GM12801 (cell line): ENCODE data around the gene BLTP1.

Experiments
- TF ChIP-seq, protein P1 (sequence below): IDR thresholded peaks from one replicate; pipeline ENCODE4 v1.5.1; 2011; ENCODE audit warnings: control low read depth; ENCODE audit not compliant: insufficient read length; ENCODE audit errors: extremely low read depth

The BLTP1 gene

DNA sequence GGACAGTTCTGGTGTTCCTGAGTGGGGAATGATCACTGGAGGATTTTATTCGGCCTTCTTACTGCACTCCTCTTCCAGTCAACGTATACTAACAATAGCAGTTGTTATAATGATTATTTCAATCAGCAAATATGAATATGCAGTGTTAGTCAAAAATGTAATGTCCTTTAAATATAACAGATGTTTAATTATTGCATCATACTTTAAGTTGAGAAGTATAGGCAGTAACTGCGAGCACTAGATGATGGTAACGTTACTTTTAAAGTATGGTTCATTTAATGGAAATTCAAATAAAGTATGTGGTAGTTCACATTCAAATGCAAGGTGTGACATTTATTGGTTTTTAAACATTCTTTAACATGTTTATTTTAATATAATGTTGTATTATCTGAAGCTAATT is 5.5 kb upstream of the BLTP1 start:
- TF ChIP-seq, protein P1, sequence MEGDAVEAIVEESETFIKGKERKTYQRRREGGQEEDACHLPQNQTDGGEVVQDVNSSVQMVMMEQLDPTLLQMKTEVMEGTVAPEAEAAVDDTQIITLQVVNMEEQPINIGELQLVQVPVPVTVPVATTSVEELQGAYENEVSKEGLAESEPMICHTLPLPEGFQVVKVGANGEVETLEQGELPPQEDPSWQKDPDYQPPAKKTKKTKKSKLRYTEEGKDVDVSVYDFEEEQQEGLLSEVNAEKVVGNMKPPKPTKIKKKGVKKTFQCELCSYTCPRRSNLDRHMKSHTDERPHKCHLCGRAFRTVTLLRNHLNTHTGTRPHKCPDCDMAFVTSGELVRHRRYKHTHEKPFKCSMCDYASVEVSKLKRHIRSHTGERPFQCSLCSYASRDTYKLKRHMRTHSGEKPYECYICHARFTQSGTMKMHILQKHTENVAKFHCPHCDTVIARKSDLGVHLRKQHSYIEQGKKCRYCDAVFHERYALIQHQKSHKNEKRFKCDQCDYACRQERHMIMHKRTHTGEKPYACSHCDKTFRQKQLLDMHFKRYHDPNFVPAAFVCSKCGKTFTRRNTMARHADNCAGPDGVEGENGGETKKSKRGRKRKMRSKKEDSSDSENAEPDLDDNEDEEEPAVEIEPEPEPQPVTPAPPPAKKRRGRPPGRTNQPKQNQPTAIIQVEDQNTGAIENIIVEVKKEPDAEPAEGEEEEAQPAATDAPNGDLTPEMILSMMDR: no peak

DNA sequence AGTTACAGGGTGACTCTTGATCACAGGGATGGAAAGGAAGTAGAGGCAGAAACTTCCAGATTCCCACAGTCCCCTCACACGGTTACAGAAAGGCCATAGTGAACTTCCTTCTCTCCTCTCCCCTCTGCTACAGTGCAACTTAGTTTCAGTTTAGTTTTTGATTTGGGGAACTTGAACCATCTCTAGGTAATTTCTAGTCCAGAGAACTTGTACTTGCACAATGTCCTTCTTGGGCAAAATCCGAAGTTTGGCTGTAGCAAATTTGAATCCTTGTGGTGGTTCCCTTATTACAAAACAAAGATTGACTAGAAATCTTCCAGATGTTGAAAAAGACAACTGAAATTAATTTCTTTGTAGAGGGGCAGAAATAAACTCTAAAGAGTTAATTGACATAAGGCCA is 1.2 kb upstream of the BLTP1 start:
- TF ChIP-seq, protein P1: no peak

DNA sequence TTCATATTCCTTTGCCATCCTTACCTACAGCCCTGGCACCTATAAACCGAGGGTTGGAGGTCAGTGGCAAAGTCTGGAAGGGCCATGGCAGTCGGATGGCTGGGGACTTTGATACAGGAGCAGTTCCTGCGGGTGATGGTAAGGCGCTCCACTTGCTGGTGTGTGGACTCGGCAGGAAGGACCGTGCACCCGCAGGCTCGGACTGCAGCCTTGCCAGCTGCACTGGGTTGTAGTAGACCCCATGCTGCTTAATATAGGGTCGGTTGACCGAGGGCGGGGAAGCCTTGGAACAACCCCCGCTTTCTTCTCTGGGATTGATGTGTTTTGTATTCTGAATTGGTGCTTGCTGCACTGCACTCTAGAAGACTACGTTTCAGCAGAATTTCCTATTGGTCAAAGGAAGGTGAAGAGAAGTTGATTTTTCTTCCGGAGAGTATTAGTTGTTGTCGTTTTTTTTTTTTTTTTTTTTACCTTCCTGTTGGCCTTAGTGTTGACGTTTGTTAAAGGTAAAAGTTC is 638 bp downstream of the BLTP1 start:
- TF ChIP-seq, protein P1: no peak

DNA sequence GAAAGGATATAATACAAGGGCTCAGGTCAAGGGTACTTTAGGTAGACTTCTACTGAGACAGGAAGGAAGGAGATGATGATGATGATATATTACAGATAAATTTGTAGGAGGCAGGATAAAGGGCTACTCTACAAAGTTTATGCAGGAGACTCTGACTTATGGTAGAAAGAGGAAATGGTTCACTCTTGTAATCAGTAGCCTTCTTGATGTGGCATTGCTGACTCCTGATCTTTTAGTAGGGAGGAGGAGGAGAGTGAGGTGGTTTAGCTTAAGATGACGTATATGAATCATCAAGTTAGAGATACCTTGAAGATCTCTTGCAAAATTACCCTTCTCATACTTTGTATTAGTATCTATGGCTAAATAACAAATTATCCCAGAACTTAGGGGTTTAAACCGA is 4.7 kb downstream of the BLTP1 start:
- TF ChIP-seq, protein P1: no peak

DNA sequence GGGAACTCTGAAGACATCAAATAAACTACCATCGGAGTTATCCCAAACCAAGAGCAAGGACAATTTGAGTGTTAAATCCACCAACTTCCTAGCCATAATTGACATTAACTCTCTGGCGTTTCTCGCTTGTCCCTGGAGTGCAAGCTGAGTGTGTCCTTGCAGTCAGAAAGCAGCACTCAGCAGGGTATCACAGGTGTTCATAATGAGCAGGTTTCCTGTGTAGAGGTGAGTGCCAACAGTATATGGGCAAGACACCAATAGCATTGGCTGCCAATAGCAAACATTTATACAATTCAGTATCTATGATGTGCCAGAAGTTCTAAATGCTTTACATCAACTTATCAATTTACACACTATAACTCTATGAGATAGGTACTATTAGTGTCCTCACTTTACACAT is 11.2 kb downstream of the BLTP1 start:
- TF ChIP-seq, protein P1: no peak

DNA sequence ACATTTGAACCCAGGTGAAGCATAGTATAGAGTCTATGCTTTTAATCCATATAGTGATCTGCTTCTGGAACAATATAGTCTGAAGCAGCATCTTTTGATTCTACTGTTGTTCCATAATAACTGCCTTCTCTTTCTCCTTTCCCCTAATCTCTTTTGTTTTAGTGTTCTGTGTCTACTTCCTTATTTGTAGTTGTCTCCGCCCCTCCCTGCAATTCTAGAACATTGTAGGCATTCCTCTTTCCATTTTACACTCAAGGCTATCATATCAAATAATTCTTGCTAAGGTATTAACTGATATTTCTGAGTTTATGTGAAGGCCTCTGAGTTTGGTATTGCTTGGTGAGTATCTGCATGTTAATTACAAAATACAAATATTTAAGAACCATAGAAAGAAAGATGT is 11.6 kb downstream of the BLTP1 start:
- TF ChIP-seq, protein P1: no peak

DNA sequence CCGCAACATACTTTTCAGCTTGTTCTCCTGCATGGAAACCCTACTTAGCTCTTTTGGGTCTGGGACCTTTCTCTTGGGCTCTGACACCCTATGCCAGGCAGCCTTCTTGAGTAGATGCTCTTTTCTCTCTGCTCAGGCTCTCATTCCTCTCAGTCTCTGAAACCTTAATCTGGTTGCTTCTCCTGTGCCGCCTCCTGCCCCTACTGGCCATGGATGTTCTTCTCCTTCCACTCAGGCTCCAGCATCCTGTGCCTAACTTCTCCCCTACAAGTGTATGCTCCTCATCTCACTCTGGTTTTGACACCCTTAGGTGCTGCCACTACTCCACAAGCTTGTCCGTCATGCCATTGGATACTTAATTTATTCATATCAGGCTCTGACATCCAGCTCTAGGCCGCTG is 15.2 kb downstream of the BLTP1 start:
- TF ChIP-seq, protein P1: no peak

DNA sequence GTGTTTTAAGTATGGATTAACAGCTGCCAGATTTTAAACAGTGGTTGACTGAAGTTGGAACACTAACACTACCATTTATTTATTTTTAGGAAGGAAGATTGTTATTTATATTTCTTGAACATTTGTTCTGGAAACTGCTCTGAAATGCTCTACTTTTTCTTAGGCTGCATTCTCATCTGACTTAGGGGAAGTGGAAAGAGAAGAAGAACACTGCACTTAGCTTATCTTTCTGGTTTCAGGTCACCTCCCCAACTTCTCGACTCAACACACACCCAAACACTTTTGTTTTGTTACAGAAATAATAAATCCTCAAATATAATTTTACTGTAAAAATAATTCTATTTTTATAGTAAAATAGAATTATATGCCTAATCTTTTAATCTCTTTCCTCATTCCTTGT is 18.6 kb downstream of the BLTP1 start:
- TF ChIP-seq, protein P1: no peak
